GM18511 (cell line): ENCODE measurements around the gene IQSEC3.

Source experiments
- ATAC-seq: cut with Tn5 transposase; IDR thresholded peaks from one replicate; pipeline ENCODE4 v1.9.1; 2021; ENCODE audit warnings: mild to moderate bottlenecking, moderate library complexity; ENCODE audit not compliant: unreplicated experiment

Gene IQSEC3

GRCh38 chr12:138171-138897 lies 71.8 kb downstream of the IQSEC3 start:
- no peak for ATAC-seq

- no peak for ATAC-seq
Observed at GRCh38 chr12:138898-139534, 72.4 kb downstream of the IQSEC3 start.

- no peak for ATAC-seq
Observed at GRCh38 chr12:139585-139984, 73.0 kb downstream of the IQSEC3 start.

- ATAC-seq: no peak
Observed at GRCh38 chr12:140162-140561, 73.6 kb downstream of the IQSEC3 start.

- ATAC-seq: no peak
Observed at GRCh38 chr12:143964-144649, 77.5 kb downstream of the IQSEC3 start.

GRCh38 chr12:144650-145284 lies 78.2 kb downstream of the IQSEC3 start:
- ATAC-seq: no peak

GRCh38 chr12:145369-145960 lies 78.9 kb downstream of the IQSEC3 start:
- no peak for ATAC-seq

- ATAC-seq: no peak
Observed at GRCh38 chr12:147242-147641, 80.7 kb downstream of the IQSEC3 start.

- no peak for ATAC-seq
Observed at GRCh38 chr12:148676-149416, 82.3 kb downstream of the IQSEC3 start.

GRCh38 chr12:151579-151978 lies 85.0 kb downstream of the IQSEC3 start:
- ATAC-seq: no peak

- no peak for ATAC-seq
Observed at GRCh38 chr12:152440-152839, 85.9 kb downstream of the IQSEC3 start.

GRCh38 chr12:153080-153746 lies 86.6 kb downstream of the IQSEC3 start:
- ATAC-seq: peak; percentile 69

- ATAC-seq: no peak
Observed at GRCh38 chr12:154058-154457, 87.5 kb downstream of the IQSEC3 start.

GRCh38 chr12:155006-155405 lies 88.4 kb downstream of the IQSEC3 start:
- no peak for ATAC-seq

- no peak for ATAC-seq
Observed at GRCh38 chr12:155646-156045, 89.1 kb downstream of the IQSEC3 start.

GRCh38 chr12:156945-157344 lies 90.4 kb downstream of the IQSEC3 start:
- no peak for ATAC-seq

GRCh38 chr12:157644-158043 lies 91.1 kb downstream of the IQSEC3 start:
- ATAC-seq: no peak

- no peak for ATAC-seq
Observed at GRCh38 chr12:159156-159782, 92.7 kb downstream of the IQSEC3 start.

- ATAC-seq: no peak
Observed at GRCh38 chr12:160858-161257, 94.3 kb downstream of the IQSEC3 start.

GRCh38 chr12:161823-162222 lies 95.3 kb downstream of the IQSEC3 start:
- ATAC-seq: no peak
